ENCODE measurements around the gene ZNF580. TPM values are rescaled to one million over a fixed set of nuclear protein-coding genes. Genes with fewer than 3 reads are reported as not detected.
A peak's percentile ranks its signal among the peaks of the same experiment; 100 is the strongest.

ZNF580 gene
- total RNA-seq (ENCODE audit: low replicate concordance), result 2.8 and 13.4 TPM in 2 replicates

DNA sequence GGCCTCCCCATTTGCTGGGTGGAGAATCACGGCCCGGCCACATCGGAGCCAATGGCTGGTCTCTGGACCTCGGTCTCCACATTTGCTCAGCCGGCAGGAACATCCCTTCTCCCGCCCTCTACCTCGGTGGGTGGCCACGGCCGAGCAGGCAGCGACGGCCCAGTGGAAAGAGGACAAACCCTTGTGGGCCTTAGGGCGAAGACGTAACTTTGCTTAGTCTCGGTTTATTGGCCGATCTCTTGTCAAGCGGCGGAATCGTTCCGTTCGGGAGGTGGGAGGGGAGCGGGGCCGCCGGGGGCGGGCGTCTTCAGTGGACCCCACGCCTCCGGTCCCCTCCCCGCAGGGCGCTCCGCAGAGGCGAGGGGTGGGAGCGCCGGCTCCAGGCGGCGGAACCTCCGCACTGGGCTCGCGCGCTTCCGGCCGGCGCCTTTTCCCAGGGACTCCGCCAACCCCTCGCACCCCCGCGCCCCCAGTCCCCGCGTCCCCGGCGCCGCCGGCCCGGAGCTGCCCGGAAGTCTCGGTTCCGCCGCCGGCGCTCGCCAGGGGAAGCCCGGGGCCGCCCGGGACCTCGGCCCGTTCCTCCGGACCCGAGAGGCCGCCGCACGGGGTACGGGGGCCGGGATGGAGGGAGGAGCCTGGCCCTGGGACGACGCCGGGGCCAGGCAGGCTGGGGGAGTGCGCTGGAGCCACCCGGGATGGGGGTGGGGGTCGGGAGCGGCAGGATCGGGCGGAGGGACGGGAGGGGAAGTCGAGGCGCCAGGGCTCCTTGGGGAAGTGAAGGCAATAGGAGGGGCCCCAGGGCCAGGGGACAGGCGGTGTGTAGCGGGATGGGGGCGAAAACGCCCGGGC, at the start of gene ZNF580:
TSS of gene ZNF580 (plus strand) at position 426 of the 849 bp plus-strand sequence. CDS start 1,507 bp downstream, outside the sequence.
- no peaks in the 10 kb centered on the region for H3K36me3 ChIP-seq
- Mint-ChIP-seq H3K27me3 (ENCODE audit: insufficient read depth, low read depth) (peaks cover 29% of the 10 kb centered on the region), H3K36me3 (peaks cover 15% of the 10 kb centered on the region), H3K27ac (peak within 1 kb of the TSS; percentile 94), H3K4me3 (peak within 1 kb of the TSS; percentile 92), H3K4me1 (peaks cover 45% of the 10 kb centered on the region), H3K9me3 (no peaks in the 10 kb centered on the region)
- peaks cover 23% of the 10 kb centered on the region for H3K4me1 ChIP-seq
- peak within 1 kb of the TSS; percentile 73 for H3K9ac ChIP-seq
- H3K9me3 ChIP-seq (ENCODE audit: low read depth), result no peaks in the 10 kb centered on the region
- peak; percentile 78 for DNase-seq (ENCODE audit: low spot score)
- H2AFZ ChIP-seq (replicated peaks), result peak within 1 kb of the TSS; percentile 57
- peaks cover 44% of the 10 kb centered on the region for H3F3A ChIP-seq (ENCODE audit: low read depth)
- H3K27ac ChIP-seq, result peak within 1 kb of the TSS; percentile 85
- H3K4me3 ChIP-seq, result peak within 1 kb of the TSS; percentile 80
- TF ChIP-seq EZH2phosphoT487 (IDR thresholded peaks at IDR 0.05) (no peak), EZH2 (IDR thresholded peaks at IDR 0.05) (no peak)
- TF ChIP-seq, protein P1, sequence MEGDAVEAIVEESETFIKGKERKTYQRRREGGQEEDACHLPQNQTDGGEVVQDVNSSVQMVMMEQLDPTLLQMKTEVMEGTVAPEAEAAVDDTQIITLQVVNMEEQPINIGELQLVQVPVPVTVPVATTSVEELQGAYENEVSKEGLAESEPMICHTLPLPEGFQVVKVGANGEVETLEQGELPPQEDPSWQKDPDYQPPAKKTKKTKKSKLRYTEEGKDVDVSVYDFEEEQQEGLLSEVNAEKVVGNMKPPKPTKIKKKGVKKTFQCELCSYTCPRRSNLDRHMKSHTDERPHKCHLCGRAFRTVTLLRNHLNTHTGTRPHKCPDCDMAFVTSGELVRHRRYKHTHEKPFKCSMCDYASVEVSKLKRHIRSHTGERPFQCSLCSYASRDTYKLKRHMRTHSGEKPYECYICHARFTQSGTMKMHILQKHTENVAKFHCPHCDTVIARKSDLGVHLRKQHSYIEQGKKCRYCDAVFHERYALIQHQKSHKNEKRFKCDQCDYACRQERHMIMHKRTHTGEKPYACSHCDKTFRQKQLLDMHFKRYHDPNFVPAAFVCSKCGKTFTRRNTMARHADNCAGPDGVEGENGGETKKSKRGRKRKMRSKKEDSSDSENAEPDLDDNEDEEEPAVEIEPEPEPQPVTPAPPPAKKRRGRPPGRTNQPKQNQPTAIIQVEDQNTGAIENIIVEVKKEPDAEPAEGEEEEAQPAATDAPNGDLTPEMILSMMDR (IDR thresholded peaks at IDR 0.05), result no peak
- peaks cover 13% of the 10 kb centered on the region for H4K20me1 ChIP-seq (ENCODE audit: low read depth)
- H3K27me3 ChIP-seq, result no peaks in the 10 kb centered on the region
- H3K4me2 ChIP-seq, result peak within 1 kb of the TSS; percentile 99
- peaks cover 92% of the 10 kb centered on the region for H3K79me2 ChIP-seq (ENCODE audit: low read depth)

GRCh38 chr19:55591555-55591954, 49.2 kb upstream of the ZNF580 start:
- TF ChIP-seq, protein P1 (IDR thresholded peaks at IDR 0.05), result no peak
- no peak for TF ChIP-seq EZH2phosphoT487 (IDR thresholded peaks at IDR 0.05)
- no peak for TF ChIP-seq EZH2 (IDR thresholded peaks at IDR 0.05)
- no peak for DNase-seq (ENCODE audit: low spot score)
- Mint-ChIP-seq H3K4me1 (peaks cover 32% of the 10 kb centered on the region), H3K9me3 (peaks cover 5% of the 10 kb centered on the region), H3K36me3 (peaks cover 30% of the 10 kb centered on the region), H3K4me3 (no peak overlapping the region), H3K27ac (peak overlapping the region; percentile 62), H3K27me3 (ENCODE audit: insufficient read depth, low read depth) (peaks cover 6% of the 10 kb centered on the region)
- H2AFZ ChIP-seq (replicated peaks), result no peak overlapping the region
- H3K27me3 ChIP-seq, result no peaks in the 10 kb centered on the region
- peaks cover 16% of the 10 kb centered on the region for H3K4me1 ChIP-seq
- H3K79me2 ChIP-seq (ENCODE audit: low read depth), result no peaks in the 10 kb centered on the region
- no peak overlapping the region for H3K27ac ChIP-seq
- H3K36me3 ChIP-seq, result peaks cover 14% of the 10 kb centered on the region
- H3F3A ChIP-seq (ENCODE audit: low read depth), result peaks cover 42% of the 10 kb centered on the region
- no peak overlapping the region for H3K4me2 ChIP-seq
- no peaks in the 10 kb centered on the region for H3K9me3 ChIP-seq (ENCODE audit: low read depth)
- no peak overlapping the region for H3K4me3 ChIP-seq
- no peaks in the 10 kb centered on the region for H4K20me1 ChIP-seq (ENCODE audit: low read depth)
- H3K9ac ChIP-seq, result no peak overlapping the region

DNA sequence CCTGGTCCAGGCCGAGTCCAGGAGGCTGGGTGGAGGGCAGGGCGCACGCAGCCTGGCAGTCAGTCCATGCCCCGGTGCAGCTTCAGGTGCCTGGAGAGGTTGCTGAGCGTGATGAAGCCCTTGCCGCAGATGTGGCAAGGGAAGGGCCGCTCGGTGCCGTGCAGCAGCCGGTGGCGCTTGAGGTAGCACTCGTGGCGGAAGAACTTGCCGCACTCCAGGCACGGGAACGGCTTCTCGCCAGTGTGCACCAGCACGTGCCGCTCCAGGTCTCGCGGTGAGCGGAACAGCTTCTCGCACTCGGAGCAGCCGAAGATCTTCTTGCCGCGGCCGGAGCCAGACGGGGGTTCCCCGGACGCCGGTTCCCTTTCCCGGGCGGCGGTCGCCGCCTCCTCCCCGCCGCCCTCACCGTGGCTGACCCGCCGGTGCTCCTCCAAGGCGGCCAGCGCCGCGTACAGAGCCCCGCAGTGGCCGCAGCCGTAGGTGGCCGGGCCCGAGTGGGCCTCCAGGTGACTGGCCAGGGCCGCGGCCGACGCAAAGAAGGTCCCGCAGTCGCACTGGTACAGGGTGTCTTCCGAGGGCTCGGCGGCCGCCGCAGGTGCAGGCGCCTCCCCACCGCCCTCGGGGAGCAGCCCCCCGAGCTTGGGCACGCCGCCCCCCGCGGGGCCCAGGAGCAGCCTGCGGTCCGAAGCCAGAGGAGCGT, 48.3 kb upstream of the ZNF580 start:
- peaks cover 7% of the 10 kb centered on the region for H3K79me2 ChIP-seq (ENCODE audit: low read depth)
- peaks cover 35% of the 10 kb centered on the region for H3F3A ChIP-seq (ENCODE audit: low read depth)
- no peaks in the 10 kb centered on the region for H3K27me3 ChIP-seq
- H3K36me3 Mint-ChIP-seq, result peaks cover 36% of the 10 kb centered on the region
- H3K4me3 Mint-ChIP-seq, result no peak overlapping the region
- peaks cover 5% of the 10 kb centered on the region for H3K9me3 Mint-ChIP-seq
- TF ChIP-seq EZH2phosphoT487 (IDR thresholded peaks at IDR 0.05) (no peak), EZH2 (IDR thresholded peaks at IDR 0.05) (no peak)
- TF ChIP-seq, protein P1 (IDR thresholded peaks at IDR 0.05), result no peak
- no peak overlapping the region for H3K27ac ChIP-seq
- H3K27me3 Mint-ChIP-seq (ENCODE audit: insufficient read depth, low read depth), result peaks cover 2% of the 10 kb centered on the region
- H2AFZ ChIP-seq (replicated peaks), result no peak overlapping the region
- peaks cover 16% of the 10 kb centered on the region for H3K4me1 ChIP-seq
- DNase-seq (ENCODE audit: low spot score), result no peak
- H3K4me3 ChIP-seq, result no peak overlapping the region
- H3K9me3 ChIP-seq (ENCODE audit: low read depth), result no peaks in the 10 kb centered on the region
- no peak overlapping the region for H3K27ac Mint-ChIP-seq
- peaks cover 28% of the 10 kb centered on the region for H3K4me1 Mint-ChIP-seq
- no peak overlapping the region for H3K4me2 ChIP-seq
- peaks cover 17% of the 10 kb centered on the region for H3K36me3 ChIP-seq
- no peak overlapping the region for H3K9ac ChIP-seq
- H4K20me1 ChIP-seq (ENCODE audit: low read depth), result no peaks in the 10 kb centered on the region

All from neural progenitor cell (in vitro differentiated cells).